OCI-LY3 (cell line): ENCODE results near the gene SVIL.
"Not testable (repeated sequence)": the region's sequence is repeated elsewhere in the genome, so short reads cannot be mapped to it uniquely, and the experiment has no call there.

ENCODE experiments used
- H2AFZ ChIP-seq: fragments of 200-600, 300-600 bp; shearing (Covaris generic); 2 replicates; pipeline ENCODE4 v1.6.0; 2014; ENCODE audit warnings: antibody characterized with exemption, low read depth, low read length
- H3K27ac ChIP-seq: fragments of 200-600, 300-600 bp; sonication (generic); 2 replicates; pipeline ENCODE4 v1.5.1; 2014; ENCODE audit warnings: mild to moderate bottlenecking, low read length, moderate library complexity, mixed read lengths
- H3K27me3 ChIP-seq: fragments of 200-600, 300-600 bp; sonication (generic); 2 replicates; pipeline ENCODE4 v1.6.1; 2014; ENCODE audit warnings: low read depth, low read length, mixed read lengths
- H3K36me3 ChIP-seq: fragments of 200-600, 300-600 bp; sonication (generic); replicated peaks from 2 replicates; pipeline ENCODE3; 2014; ENCODE audit warnings: low read depth, low read length, mixed read lengths
- H3K4me1 ChIP-seq: fragments of 300-600, 200-600 bp; sonication (generic); 2 replicates; pipeline ENCODE4 v1.6.1; 2014; ENCODE audit warnings: low read length, mixed read lengths
- H3K4me2 ChIP-seq: fragments of 200-600, 300-600 bp; sonication (generic); 2 replicates; pipeline ENCODE4 v1.6.1; 2014; ENCODE audit warnings: low read length, mixed read lengths
- H3K4me3 ChIP-seq: fragments of 300-600, 200-600 bp; sonication (generic); 2 replicates; pipeline ENCODE4 v1.5.1; 2014; ENCODE audit warnings: antibody characterized with exemption, mild to moderate bottlenecking, low read length, moderate library complexity
- H3K79me2 ChIP-seq: fragments of 300-600, 200-600 bp; shearing (Covaris generic); 2 replicates; pipeline ENCODE4 v1.6.1; 2014; ENCODE audit warnings: mild to moderate bottlenecking, low read length, mixed read lengths
- H3K9ac ChIP-seq: fragments of 300-600, 200-600 bp; shearing (Covaris generic); 2 replicates; pipeline ENCODE4 v1.6.0; 2014; ENCODE audit warnings: mild to moderate bottlenecking, low read length, moderate library complexity
- H3K9me3 ChIP-seq: fragments of 200-600, 300-600 bp; shearing (Covaris generic); 2 replicates; pipeline ENCODE4 v1.6.1; 2014; ENCODE audit warnings: low read length, mixed read lengths; ENCODE audit not compliant: insufficient read depth
- H4K20me1 ChIP-seq: fragments of 200-600, 300-600 bp; sonication (generic); 2 replicates; pipeline ENCODE4 v1.6.1; 2016; ENCODE audit warnings: low read length, mixed read lengths; ENCODE audit not compliant: insufficient read depth
- CTCF ChIP-seq: fragments of 200-600, 300-600 bp; sonication (generic); IDR thresholded peaks from 2 replicates; pipeline ENCODE4 v1.5.1; 2014; ENCODE audit warnings: antibody characterized with exemption, low read length, low read depth
- EZH2phosphoT487 ChIP-seq: fragments of 200-600 bp; shearing (Covaris generic); IDR thresholded peaks from 2 replicates; pipeline ENCODE4 v1.6.1; 2018; ENCODE audit warnings: antibody characterized with exemption, mixed run types, low read depth

SVIL gene

DNA sequence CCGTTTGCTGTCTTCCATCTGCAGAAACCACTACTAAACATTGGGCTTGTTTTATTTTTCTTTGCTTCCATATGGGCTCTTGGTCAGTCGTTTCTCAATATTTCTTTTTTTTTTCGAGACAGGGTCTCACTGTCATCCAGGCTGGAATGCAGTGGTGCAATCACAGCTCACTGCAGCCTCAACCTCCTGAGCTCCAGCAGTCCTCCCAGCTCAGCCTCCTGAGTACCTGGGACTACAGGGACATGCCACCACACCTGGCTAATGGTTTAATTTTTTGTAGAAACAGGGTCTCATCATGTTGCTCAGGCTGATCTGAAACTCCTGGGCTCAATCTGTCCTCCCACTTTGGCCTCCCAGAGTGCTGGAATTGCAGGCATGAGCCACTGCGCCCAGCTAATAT lies 182.8 kb downstream of the SVIL start:
- Histone ChIP-seq H2AFZ (no peak overlapping the region), H4K20me1 (no peaks in the 10 kb centered on the region), H3K4me2 (no peak overlapping the region), H3K27ac (no peak overlapping the region), H3K36me3 (no peaks in the 10 kb centered on the region), H3K27me3 (no peaks in the 10 kb centered on the region), H3K4me3 (no peak overlapping the region), H3K4me1 (no peaks in the 10 kb centered on the region), H3K79me2 (no peaks in the 10 kb centered on the region), H3K9me3 (no peaks in the 10 kb centered on the region), H3K9ac (no peak overlapping the region)
- no peak for TF ChIP-seq EZH2phosphoT487
- TF ChIP-seq CTCF = no peak

GRCh38 chr10:29450405-29450804 lies 184.4 kb downstream of the SVIL start:
- Histone ChIP-seq H3K9ac (no peak overlapping the region), H3K79me2 (no peaks in the 10 kb centered on the region), H3K27ac (no peak overlapping the region), H3K4me2 (no peak overlapping the region), H3K4me3 (no peak overlapping the region), H4K20me1 (no peaks in the 10 kb centered on the region), H3K27me3 (no peaks in the 10 kb centered on the region), H3K9me3 (no peaks in the 10 kb centered on the region), H2AFZ (no peak overlapping the region), H3K4me1 (0 out of 2 replicates have a peak, but pooled peaks cover 5% of the 10 kb centered on the region), H3K36me3 (no peaks in the 10 kb centered on the region)
- TF ChIP-seq CTCF = no peak
- no peak for TF ChIP-seq EZH2phosphoT487

GRCh38 chr10:29448756-29449592 lies 185.8 kb downstream of the SVIL start:
- not testable (repeated sequence) for H3K79me2 ChIP-seq, H3K9me3 ChIP-seq, H3K36me3 ChIP-seq, H3K27me3 ChIP-seq, H3K9ac ChIP-seq, H4K20me1 ChIP-seq, H3K4me1 ChIP-seq, H3K4me3 ChIP-seq, H2AFZ ChIP-seq, H3K27ac ChIP-seq
- TF ChIP-seq CTCF = peak; percentile 41
- peak overlapping the region; percentile 44 for H3K4me2 ChIP-seq

DNA sequence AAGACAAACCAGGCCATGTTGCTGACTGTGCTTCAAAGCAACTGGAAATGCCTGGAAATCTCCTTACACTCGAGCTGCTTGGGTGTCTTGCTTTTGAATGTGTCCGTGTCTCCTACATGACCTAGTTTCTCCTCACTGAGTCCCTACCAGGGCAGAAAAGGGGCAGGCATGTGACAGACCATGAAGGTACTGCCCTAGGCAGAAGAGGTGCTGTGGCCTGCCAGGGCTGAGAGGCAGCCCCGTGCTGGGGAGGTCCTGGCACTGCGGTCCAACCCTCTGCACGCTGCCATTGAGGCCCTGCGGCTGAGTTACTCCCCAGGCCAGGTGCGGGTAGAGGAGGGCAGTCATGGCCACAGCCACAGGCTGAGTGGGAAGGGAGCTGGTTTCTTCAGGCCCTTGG lies 186.6 kb downstream of the SVIL start:
- Histone ChIP-seq H3K27ac (no peak overlapping the region), H3K9ac (no peak overlapping the region), H3K4me3 (no peak overlapping the region), H3K36me3 (no peaks in the 10 kb centered on the region), H2AFZ (no peak overlapping the region), H3K79me2 (no peaks in the 10 kb centered on the region), H4K20me1 (no peaks in the 10 kb centered on the region), H3K27me3 (no peaks in the 10 kb centered on the region), H3K4me2 (no peak overlapping the region), H3K9me3 (no peaks in the 10 kb centered on the region), H3K4me1 (peaks cover 8% of the 10 kb centered on the region; the same call in 1 of the 2 replicates)
- TF ChIP-seq CTCF = no peak
- no peak for TF ChIP-seq EZH2phosphoT487
